Ovary (tissue), 3 donors: ENCODE data around the gene TACC2.

Experiments used
- CTCF ChIP-seq, 3 donors: fragments of 450-650 bp in 2 of 3; fragments of 200-600 bp in 1 of 3; IDR thresholded peaks; one replicate each; pipeline versions ENCODE4 v1.5.1 to v1.8.0; 2016 to 2022; ENCODE audit warnings: antibody characterized with exemption in 3 of 3, mild to moderate bottlenecking in 1 of 3
- EP300 ChIP-seq: sonication (generic); formaldehyde crosslinking; IDR thresholded peaks from one replicate; pipeline ENCODE4 v1.6.1; 2017; ENCODE audit warnings: antibody characterized with exemption
- POLR2A ChIP-seq: fragments of 450-650 bp; IDR thresholded peaks from one replicate; pipeline ENCODE4 v1.6.1; 2017; ENCODE audit warnings: antibody characterized with exemption, mild to moderate bottlenecking, moderate library complexity
- donor health status: DM: no; HTN: no; CAD: no.

- no peak for TF ChIP-seq POLR2A
- TF ChIP-seq CTCF (IDR thresholded peaks at IDR 0.05): no peak
- no peak for TF ChIP-seq EP300
Measured at GRCh38 chr10:121947343-121948330, 41.3 kb upstream of the TACC2 start.
